GM12872 (cell line): ENCODE data around the gene CROCC.

Source experiments
- CTCF ChIP-seq: IDR thresholded peaks from 3 replicates; pipeline ENCODE4 v1.5.1; 2011; ENCODE audit warnings: low read depth, mild to moderate bottlenecking, low read length, moderate library complexity; ENCODE audit not compliant: insufficient read depth

The CROCC gene

GRCh38 chr1:16979475-16980327 is 58.0 kb downstream of the CROCC start:
- no peak for TF ChIP-seq CTCF

GRCh38 chr1:16980473-16981268 is 58.9 kb downstream of the CROCC start, which contains the start of gene MFAP2:
MFAP2 (minus strand) TSS chr1:16980620; CDS start chr1:16978273, 2,347 bp downstream.
- no peak for TF ChIP-seq CTCF

GRCh38 chr1:16981269-16981849 is 59.6 kb downstream of the CROCC start:
- TF ChIP-seq CTCF, result no peak

GRCh38 chr1:16982902-16983301 is 61.2 kb downstream of the CROCC start:
- no peak for TF ChIP-seq CTCF

GRCh38 chr1:16983649-16984048 is 61.9 kb downstream of the CROCC start:
- no peak for TF ChIP-seq CTCF

GRCh38 chr1:16984717-16985116 is 63.0 kb downstream of the CROCC start:
- TF ChIP-seq CTCF, result no peak

- no peak for TF ChIP-seq CTCF
Measured at GRCh38 chr1:16986113-16986512, 64.4 kb downstream of the CROCC start.
